Right atrium auricular region (tissue), 2 donors: Measurements from ENCODE around the gene TMEM178B. TPM values are rescaled to one million over a fixed set of nuclear protein-coding genes. Genes with fewer than 3 reads are reported as not detected.
A peak's percentile ranks its signal among the peaks of the same experiment; 100 is the strongest.

Experiments
- DNase-seq: peaks from one replicate; pipeline ENCODE4 v3.0.0-alpha.2; 2019; ENCODE audit warnings: low spot score
- H3K27ac ChIP-seq, 2 donors: fragments of 200-600 bp; sonication (generic); 1 replicate in 1 of 2; 2 replicates in 1 of 2; pipeline ENCODE4 v1.5.1; 2016 to 2019
- H3K27me3 ChIP-seq, 2 donors: fragments of 200-600 bp; sonication (generic); one replicate each; pipeline versions ENCODE4 v1.5.1 to v1.6.0; 2017 to 2019
- H3K36me3 ChIP-seq: fragments of 200-600 bp; sonication (generic); one replicate; pipeline ENCODE4 v1.5.1; 2016
- H3K4me1 ChIP-seq, 2 donors: fragments of 200-600 bp; sonication (generic); one replicate each; pipeline versions ENCODE4 v1.5.1 to v1.6.0; 2017 to 2019
- H3K4me3 ChIP-seq, 2 donors: fragments of 200-600 bp; sonication (generic); 1 replicate in 1 of 2; 2 replicates in 1 of 2; pipeline ENCODE4 v1.5.1; 2017 to 2019; ENCODE audit warnings: mild to moderate bottlenecking in 1 of 2, moderate library complexity in 1 of 2
- H3K9me3 ChIP-seq, 2 donors: fragments of 200-600 bp; sonication (generic); one replicate each; pipeline ENCODE4 v1.5.1; 2019
- total RNA-seq, 2 donors: library from RNA; depleted of rRNA; stranded (reverse); fragments of >200 nt; gene quantifications; one replicate each; pipeline ENCODE4 v1.1.0, GENCODE V29; 2016
- TF ChIP-seq, protein P1 (sequence below), 2 donors: fragments of 200-600 bp; sonication (generic); IDR thresholded peaks; one replicate each; pipeline ENCODE4 v1.5.1; 2019; ENCODE audit warnings: antibody characterized with exemption in 2 of 2

TMEM178B gene
- total RNA-seq, 2 donors from 2014 or later: 15.8 to 48.7 TPM

DNA sequence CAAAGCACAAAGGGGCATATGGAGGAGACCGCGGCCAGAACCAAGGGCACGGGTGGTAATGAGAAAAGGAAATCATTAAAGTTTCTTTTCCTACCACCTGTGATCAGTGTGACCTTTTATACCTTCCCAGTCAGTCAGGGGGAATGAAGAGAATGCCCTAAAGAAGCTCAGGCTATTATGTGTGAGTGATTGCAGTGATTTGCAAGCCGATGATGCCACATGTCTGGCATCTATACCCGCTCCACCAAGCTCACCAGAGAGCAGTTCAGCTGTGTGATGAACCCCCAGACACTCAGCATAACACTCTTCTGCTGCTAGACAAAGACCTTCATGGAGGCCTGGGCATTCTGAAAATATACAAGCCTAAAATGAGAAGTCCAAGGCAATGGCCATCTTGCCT, 371.1 kb downstream of the TMEM178B start:
- no peak for DNase-seq
- Histone ChIP-seq H3K27ac (no peak overlapping the region), H3K9me3 (no peaks in the 10 kb centered on the region), H3K4me1 (peaks cover 0 to 22% of the 10 kb centered on the region in 2 donors), H3K4me3 (no peak overlapping the region), H3K36me3 (no peaks in the 10 kb centered on the region), H3K27me3 (no peaks in the 10 kb centered on the region)
- TF ChIP-seq, protein P1, sequence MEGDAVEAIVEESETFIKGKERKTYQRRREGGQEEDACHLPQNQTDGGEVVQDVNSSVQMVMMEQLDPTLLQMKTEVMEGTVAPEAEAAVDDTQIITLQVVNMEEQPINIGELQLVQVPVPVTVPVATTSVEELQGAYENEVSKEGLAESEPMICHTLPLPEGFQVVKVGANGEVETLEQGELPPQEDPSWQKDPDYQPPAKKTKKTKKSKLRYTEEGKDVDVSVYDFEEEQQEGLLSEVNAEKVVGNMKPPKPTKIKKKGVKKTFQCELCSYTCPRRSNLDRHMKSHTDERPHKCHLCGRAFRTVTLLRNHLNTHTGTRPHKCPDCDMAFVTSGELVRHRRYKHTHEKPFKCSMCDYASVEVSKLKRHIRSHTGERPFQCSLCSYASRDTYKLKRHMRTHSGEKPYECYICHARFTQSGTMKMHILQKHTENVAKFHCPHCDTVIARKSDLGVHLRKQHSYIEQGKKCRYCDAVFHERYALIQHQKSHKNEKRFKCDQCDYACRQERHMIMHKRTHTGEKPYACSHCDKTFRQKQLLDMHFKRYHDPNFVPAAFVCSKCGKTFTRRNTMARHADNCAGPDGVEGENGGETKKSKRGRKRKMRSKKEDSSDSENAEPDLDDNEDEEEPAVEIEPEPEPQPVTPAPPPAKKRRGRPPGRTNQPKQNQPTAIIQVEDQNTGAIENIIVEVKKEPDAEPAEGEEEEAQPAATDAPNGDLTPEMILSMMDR (IDR thresholded peaks at IDR 0.05): no peak

DNA sequence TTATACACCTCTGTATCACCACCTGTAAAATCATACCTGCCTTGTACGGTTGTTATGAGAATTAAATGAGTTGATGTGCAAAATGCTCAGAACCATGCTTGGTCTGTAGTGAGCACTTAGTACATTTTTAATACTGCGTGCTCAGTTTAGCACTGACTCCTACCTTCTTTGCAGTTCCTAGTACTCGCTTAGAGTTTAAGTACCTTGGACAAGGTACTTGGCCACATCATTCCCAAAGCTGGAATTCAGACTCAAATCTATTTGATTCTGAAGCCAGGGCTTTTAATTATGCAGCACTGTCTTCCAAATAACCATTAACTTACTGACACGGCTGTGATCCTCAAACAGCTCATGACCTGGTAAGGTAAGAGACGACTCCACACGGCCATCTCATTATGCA, 377.4 kb downstream of the TMEM178B start:
- Histone ChIP-seq H3K27ac (no peak overlapping the region), H3K9me3 (no peaks in the 10 kb centered on the region)
- TF ChIP-seq, protein P1 (IDR thresholded peaks at IDR 0.05): no peak

DNA sequence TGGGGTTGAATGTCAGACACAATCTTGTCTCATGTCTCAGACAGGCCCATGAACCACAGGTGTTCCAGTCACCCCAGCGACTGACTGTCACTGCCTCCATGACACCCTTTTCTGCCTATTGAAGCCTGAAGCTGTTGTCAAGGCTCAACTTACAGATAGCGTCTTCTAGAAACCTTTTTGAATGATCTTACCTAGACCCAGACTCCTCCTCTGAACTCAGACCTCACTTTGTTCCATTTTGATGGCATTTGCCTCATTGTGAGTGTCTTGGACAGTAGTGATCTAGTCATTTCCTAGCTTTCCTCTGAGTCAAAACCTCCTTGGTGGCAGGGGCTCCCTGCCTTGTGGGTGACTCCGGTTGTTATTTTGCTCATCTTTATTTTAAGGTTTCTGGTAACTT, 379.0 kb downstream of the TMEM178B start:
- H3K27ac ChIP-seq: no peak overlapping the region
- no peak overlapping the region for H3K4me3 ChIP-seq
- TF ChIP-seq, protein P1 (IDR thresholded peaks at IDR 0.05): no peak
- H3K9me3 ChIP-seq: no peaks in the 10 kb centered on the region
- H3K4me1 ChIP-seq: peaks cover 0 to 5% of the 10 kb centered on the region in 2 donors
- H3K36me3 ChIP-seq: no peaks in the 10 kb centered on the region
- no peaks in the 10 kb centered on the region for H3K27me3 ChIP-seq
- no peak for DNase-seq

More for the DNA sequence above, 377.4 kb downstream of the TMEM178B start:
- Histone ChIP-seq H3K4me3 (no peak overlapping the region), H3K4me1 (peaks cover 0 to under 1% of the 10 kb centered on the region in 2 donors), H3K27me3 (no peaks in the 10 kb centered on the region), H3K36me3 (no peaks in the 10 kb centered on the region)
- no peak for DNase-seq

DNA sequence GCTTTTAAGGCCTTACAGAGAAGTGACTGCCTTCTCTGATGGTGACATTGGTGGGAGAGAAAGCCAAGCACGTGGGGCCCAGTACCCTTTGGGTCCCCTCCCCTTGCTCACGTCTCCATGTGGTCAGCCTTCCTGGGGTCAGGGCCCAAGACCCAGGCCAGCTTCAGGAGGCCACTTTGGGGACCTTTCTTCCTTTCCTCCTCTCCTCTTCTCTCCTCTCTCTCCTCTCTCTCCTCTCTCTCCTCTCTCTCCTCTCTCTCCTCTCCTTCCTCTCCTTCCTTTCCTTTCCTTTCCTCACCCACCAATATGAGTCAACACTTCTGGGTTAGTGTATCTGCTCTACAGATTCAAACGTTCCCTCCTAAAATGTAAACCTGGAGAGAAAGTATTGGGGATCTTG, 380.5 kb downstream of the TMEM178B start:
- TF ChIP-seq, protein P1 (IDR thresholded peaks at IDR 0.05): no peak
- Histone ChIP-seq H3K4me3 (no peak overlapping the region), H3K27ac (no peak overlapping the region), H3K36me3 (no peaks in the 10 kb centered on the region), H3K27me3 (no peaks in the 10 kb centered on the region), H3K9me3 (no peaks in the 10 kb centered on the region), H3K4me1 (peaks cover 0 to 5% of the 10 kb centered on the region in 2 donors)
- no peak for DNase-seq

DNA sequence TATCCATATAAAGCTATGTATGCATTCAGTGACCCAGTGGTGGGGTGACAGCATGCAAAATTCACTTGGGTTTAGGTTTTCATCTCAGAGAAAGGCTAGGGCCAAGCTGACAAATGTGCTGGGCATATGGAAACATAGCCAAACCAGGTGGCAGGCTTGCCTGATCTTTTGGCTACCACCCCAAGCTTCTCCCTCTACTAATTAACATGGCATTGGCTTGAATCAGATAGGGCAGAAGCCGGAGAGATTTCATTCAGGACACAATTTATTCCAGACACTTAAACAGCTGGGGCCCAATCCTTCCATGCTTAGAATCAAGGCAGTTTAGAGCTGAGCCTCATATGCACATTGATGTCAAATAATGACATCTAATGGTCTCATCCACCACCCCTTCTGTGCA, 381.9 kb downstream of the TMEM178B start:
- H3K27ac ChIP-seq: peak overlapping the region in 1 of 2 donors; percentile 10
- no peak overlapping the region for H3K4me3 ChIP-seq
- peaks cover 0 to 10% of the 10 kb centered on the region in 2 donors for H3K4me1 ChIP-seq
- no peaks in the 10 kb centered on the region for H3K36me3 ChIP-seq
- TF ChIP-seq, protein P1 (IDR thresholded peaks at IDR 0.05): no peak
- DNase-seq: no peak
- no peaks in the 10 kb centered on the region for H3K9me3 ChIP-seq
- no peaks in the 10 kb centered on the region for H3K27me3 ChIP-seq

DNA sequence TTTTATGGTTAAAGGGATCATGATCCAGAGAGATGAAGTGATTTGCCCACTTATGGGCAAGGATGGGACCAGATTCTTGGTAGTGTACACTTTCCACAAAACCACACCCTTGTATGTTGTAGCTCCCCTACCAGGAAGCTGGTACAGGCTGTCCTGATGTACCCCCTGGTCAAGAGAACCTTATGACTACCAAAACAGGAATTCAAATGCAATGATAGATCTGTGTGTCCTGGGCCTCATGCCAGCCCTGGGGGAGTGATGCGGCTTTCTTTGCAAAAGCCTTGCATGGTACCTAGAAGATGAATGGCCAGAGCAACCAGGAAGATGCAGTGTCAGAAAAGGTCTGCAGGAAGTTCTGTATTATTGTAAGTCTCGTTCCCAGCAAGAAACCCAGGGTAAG, 382.4 kb downstream of the TMEM178B start:
- H3K27ac ChIP-seq: peak overlapping the region in 1 of 2 donors; percentile 10
- H3K27me3 ChIP-seq: no peaks in the 10 kb centered on the region
- H3K36me3 ChIP-seq: no peaks in the 10 kb centered on the region
- DNase-seq: no peak
- no peaks in the 10 kb centered on the region for H3K9me3 ChIP-seq
- peaks cover 0 to 16% of the 10 kb centered on the region in 2 donors for H3K4me1 ChIP-seq
- no peak overlapping the region for H3K4me3 ChIP-seq
- TF ChIP-seq, protein P1 (IDR thresholded peaks at IDR 0.05): no peak
